ENCODE measurements around the gene ZNF175.

ZNF175 gene

GRCh38 chr19:51559240-51559639 lies 11.8 kb upstream of the ZNF175 start:
- no peak for TF ChIP-seq CTCF (IDR thresholded peaks at IDR 0.05; ENCODE audit: low read depth, low read length, missing control alignments)
- in situ Hi-C loops (cut with HindIII; ENCODE audit: low sequenced_read_pairs): no loop called here

GRCh38 chr19:51560339-51560738 lies 10.7 kb upstream of the ZNF175 start:
- H3K4me3 ChIP-seq (ENCODE audit: low read depth, low read length): no peak overlapping the region
- no peak for DNase-seq (ENCODE audit: low read depth)
- TF ChIP-seq CTCF (IDR thresholded peaks at IDR 0.05; ENCODE audit: low read depth, low read length, missing control alignments): no peak
- in situ Hi-C loops (cut with HindIII; ENCODE audit: low sequenced_read_pairs): no loop called here

More at GRCh38 chr19:51559240-51559639, 11.8 kb upstream of the ZNF175 start:
- DNase-seq (ENCODE audit: low read depth): no peak
- H3K4me3 ChIP-seq (ENCODE audit: low read depth, low read length): no peak overlapping the region

- DNase-seq (ENCODE audit: low read depth): no peak
- no peak overlapping the region for H3K4me3 ChIP-seq (ENCODE audit: low read depth, low read length)
- no peak for TF ChIP-seq CTCF (IDR thresholded peaks at IDR 0.05; ENCODE audit: low read depth, low read length, missing control alignments)
- in situ Hi-C loops (cut with HindIII; ENCODE audit: low sequenced_read_pairs): no loop called here
Measured at GRCh38 chr19:51564791-51565190, 6.3 kb upstream of the ZNF175 start.

- no peak for TF ChIP-seq CTCF (IDR thresholded peaks at IDR 0.05; ENCODE audit: low read depth, low read length, missing control alignments)
- DNase-seq (ENCODE audit: low read depth): no peak
- H3K4me3 ChIP-seq (ENCODE audit: low read depth, low read length): no peak overlapping the region
- in situ Hi-C loops (cut with HindIII; ENCODE audit: low sequenced_read_pairs): no loop called here
Measured at GRCh38 chr19:51565583-51565982, 5.5 kb upstream of the ZNF175 start.

GRCh38 chr19:51566489-51567100 lies 4.5 kb upstream of the ZNF175 start:
- no peak for TF ChIP-seq CTCF (IDR thresholded peaks at IDR 0.05; ENCODE audit: low read depth, low read length, missing control alignments)
- H3K4me3 ChIP-seq (ENCODE audit: low read depth, low read length): no peak overlapping the region
- in situ Hi-C loops (cut with HindIII; ENCODE audit: low sequenced_read_pairs): no loop called here
- DNase-seq (ENCODE audit: low read depth): no peak

GRCh38 chr19:51567583-51567982 lies 3.5 kb upstream of the ZNF175 start:
- no peak for TF ChIP-seq CTCF (IDR thresholded peaks at IDR 0.05; ENCODE audit: low read depth, low read length, missing control alignments)
- in situ Hi-C loops (cut with HindIII; ENCODE audit: low sequenced_read_pairs): no loop called here
- no peak for DNase-seq (ENCODE audit: low read depth)
- H3K4me3 ChIP-seq (ENCODE audit: low read depth, low read length): no peak overlapping the region
